ENCODE results near the gene HMGCS2.

Gene HMGCS2

GRCh38 chr1:119811985-119812557, 43.4 kb upstream of the HMGCS2 start:
- Histone ChIP-seq H3K79me2 (ENCODE audit: insufficient read depth, low read length) (no peaks in the 10 kb centered on the region), H3K27ac (ENCODE audit: low read depth, low read length) (no peak overlapping the region), H3K9me3 (ENCODE audit: insufficient read depth, low read length) (no peaks in the 10 kb centered on the region), H3F3A (ENCODE audit: insufficient read depth) (no peaks in the 10 kb centered on the region), H3K9me2 (replicated peaks; ENCODE audit: insufficient read depth, low read length) (no peaks in the 10 kb centered on the region), H3K4me3 (ENCODE audit: insufficient read depth, low read length, poor library complexity, severe bottlenecking) (no peak overlapping the region), H2AFZ (ENCODE audit: low read depth, low read length, severe bottlenecking) (no peak overlapping the region), H3K9ac (ENCODE audit: low read length) (no peak overlapping the region), H4K20me1 (ENCODE audit: low read depth, low read length) (no peaks in the 10 kb centered on the region), H3K36me3 (ENCODE audit: low read length) (no peaks in the 10 kb centered on the region), H3K4me2 (ENCODE audit: low read depth, low read length, poor library complexity, severe bottlenecking) (no peak overlapping the region), H3K27me3 (ENCODE audit: low read length) (no peaks in the 10 kb centered on the region)
- TF ChIP-seq CTCF (IDR thresholded peaks at IDR 0.05; ENCODE audit: insufficient read depth, low read length, poor library complexity, severe bottlenecking) (no peak), EZH2phosphoT487 (conservative IDR thresholded peaks at IDR 0.05; ENCODE audit: low read length) (no peak)

GRCh38 chr1:119811387-119811786, 42.7 kb upstream of the HMGCS2 start, which contains the start of gene REG4:
TSS of gene REG4 (minus strand) at chr1:119811460. CDS start at chr1:119808769, 2,691 bp downstream.
- Histone ChIP-seq H3K27ac (ENCODE audit: low read depth, low read length) (no peak within 1 kb of the TSS), H3F3A (ENCODE audit: insufficient read depth) (no peaks in the 10 kb centered on the region), H3K9ac (ENCODE audit: low read length) (no peak within 1 kb of the TSS), H2AFZ (ENCODE audit: low read depth, low read length, severe bottlenecking) (no peak within 1 kb of the TSS), H4K20me1 (ENCODE audit: low read depth, low read length) (no peaks in the 10 kb centered on the region), H3K9me3 (ENCODE audit: insufficient read depth, low read length) (no peaks in the 10 kb centered on the region), H3K9me2 (replicated peaks; ENCODE audit: insufficient read depth, low read length) (no peaks in the 10 kb centered on the region), H3K36me3 (ENCODE audit: low read length) (no peaks in the 10 kb centered on the region), H3K79me2 (ENCODE audit: insufficient read depth, low read length) (no peaks in the 10 kb centered on the region), H3K4me2 (ENCODE audit: low read depth, low read length, poor library complexity, severe bottlenecking) (no peak within 1 kb of the TSS), H3K27me3 (ENCODE audit: low read length) (no peaks in the 10 kb centered on the region), H3K4me3 (ENCODE audit: insufficient read depth, low read length, poor library complexity, severe bottlenecking) (no peak within 1 kb of the TSS)
- TF ChIP-seq EZH2phosphoT487 (conservative IDR thresholded peaks at IDR 0.05; ENCODE audit: low read length), result no peak

- Histone ChIP-seq H3K27me3 (ENCODE audit: low read length) (no peaks in the 10 kb centered on the region), H3K27ac (ENCODE audit: low read depth, low read length) (no peak overlapping the region), H3K9ac (ENCODE audit: low read length) (no peak overlapping the region), H4K20me1 (ENCODE audit: low read depth, low read length) (no peaks in the 10 kb centered on the region), H3K4me3 (ENCODE audit: insufficient read depth, low read length, poor library complexity, severe bottlenecking) (no peak overlapping the region), H3K9me3 (ENCODE audit: insufficient read depth, low read length) (no peaks in the 10 kb centered on the region), H3K9me2 (replicated peaks; ENCODE audit: insufficient read depth, low read length) (no peaks in the 10 kb centered on the region), H3K4me2 (ENCODE audit: low read depth, low read length, poor library complexity, severe bottlenecking) (no peak overlapping the region), H3F3A (ENCODE audit: insufficient read depth) (no peaks in the 10 kb centered on the region), H3K79me2 (ENCODE audit: insufficient read depth, low read length) (no peaks in the 10 kb centered on the region), H2AFZ (ENCODE audit: low read depth, low read length, severe bottlenecking) (no peak overlapping the region), H3K36me3 (ENCODE audit: low read length) (no peaks in the 10 kb centered on the region)
- TF ChIP-seq EZH2phosphoT487 (conservative IDR thresholded peaks at IDR 0.05; ENCODE audit: low read length) (no peak), CTCF (IDR thresholded peaks at IDR 0.05; ENCODE audit: insufficient read depth, low read length, poor library complexity, severe bottlenecking) (peak; percentile 76)
These were observed 40.4 kb upstream of the HMGCS2 start for GRCh38 chr1:119808972-119809550.

GRCh38 chr1:119808491-119808890, 39.8 kb upstream of the HMGCS2 start:
- Histone ChIP-seq H2AFZ (ENCODE audit: low read depth, low read length, severe bottlenecking) (no peak overlapping the region), H4K20me1 (ENCODE audit: low read depth, low read length) (no peaks in the 10 kb centered on the region), H3F3A (ENCODE audit: insufficient read depth) (no peaks in the 10 kb centered on the region), H3K9ac (ENCODE audit: low read length) (no peak overlapping the region), H3K4me3 (ENCODE audit: insufficient read depth, low read length, poor library complexity, severe bottlenecking) (no peak overlapping the region), H3K4me2 (ENCODE audit: low read depth, low read length, poor library complexity, severe bottlenecking) (no peak overlapping the region), H3K79me2 (ENCODE audit: insufficient read depth, low read length) (no peaks in the 10 kb centered on the region), H3K9me2 (replicated peaks; ENCODE audit: insufficient read depth, low read length) (no peaks in the 10 kb centered on the region), H3K36me3 (ENCODE audit: low read length) (no peaks in the 10 kb centered on the region), H3K27ac (ENCODE audit: low read depth, low read length) (no peak overlapping the region), H3K27me3 (ENCODE audit: low read length) (no peaks in the 10 kb centered on the region), H3K9me3 (ENCODE audit: insufficient read depth, low read length) (no peaks in the 10 kb centered on the region)
- TF ChIP-seq CTCF (IDR thresholded peaks at IDR 0.05; ENCODE audit: insufficient read depth, low read length, poor library complexity, severe bottlenecking), result no peak
- TF ChIP-seq EZH2phosphoT487 (conservative IDR thresholded peaks at IDR 0.05; ENCODE audit: low read length), result no peak
